ENCODE data around the gene CPNE5.
"Not testable (repeated sequence)": the region's sequence is repeated elsewhere in the genome, so short reads cannot be mapped to it uniquely, and the experiment has no call there.

CPNE5 gene

GRCh38 chr6:36720251-36721141, 118.7 kb downstream of the CPNE5 start:
- no peak for DNase-seq

GRCh38 chr6:36719126-36719525, 120.1 kb downstream of the CPNE5 start:
- DNase-seq, result no peak

- DNase-seq, result no peak
Observed at GRCh38 chr6:36718560-36718959, 120.7 kb downstream of the CPNE5 start.

- DNase-seq, result no peak
Observed at GRCh38 chr6:36717871-36718540, 121.2 kb downstream of the CPNE5 start.

DNA sequence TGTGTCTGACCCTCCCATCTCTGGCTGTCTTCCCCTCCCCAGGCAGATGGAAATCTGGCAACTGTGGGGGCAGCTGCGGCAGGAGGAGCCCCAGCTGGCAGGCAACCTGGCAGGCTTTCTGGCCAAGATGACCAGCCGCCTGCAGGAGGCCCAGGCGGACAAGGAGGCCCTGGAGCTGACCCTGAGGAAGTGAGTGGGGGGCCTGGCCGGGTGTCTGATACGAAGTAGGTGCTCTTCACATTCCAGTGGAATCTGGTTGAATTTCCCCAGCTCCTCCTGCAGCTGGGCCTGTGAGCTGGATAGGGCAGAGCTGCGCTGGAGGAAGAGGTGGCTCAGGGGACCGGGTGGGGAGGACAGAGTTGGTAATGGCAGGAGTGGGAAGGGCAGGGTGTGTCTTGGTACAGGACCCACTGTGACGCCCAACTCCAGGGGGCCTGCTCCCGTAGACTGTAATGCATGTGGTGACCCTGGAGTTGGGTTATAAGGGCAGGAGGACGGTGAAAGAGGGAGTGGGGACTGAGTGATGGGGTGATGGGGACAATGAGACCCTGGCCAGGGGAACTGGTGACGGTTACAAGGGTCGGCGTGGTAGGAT, 121.9 kb downstream of the CPNE5 start:
- no peak for DNase-seq

DNA sequence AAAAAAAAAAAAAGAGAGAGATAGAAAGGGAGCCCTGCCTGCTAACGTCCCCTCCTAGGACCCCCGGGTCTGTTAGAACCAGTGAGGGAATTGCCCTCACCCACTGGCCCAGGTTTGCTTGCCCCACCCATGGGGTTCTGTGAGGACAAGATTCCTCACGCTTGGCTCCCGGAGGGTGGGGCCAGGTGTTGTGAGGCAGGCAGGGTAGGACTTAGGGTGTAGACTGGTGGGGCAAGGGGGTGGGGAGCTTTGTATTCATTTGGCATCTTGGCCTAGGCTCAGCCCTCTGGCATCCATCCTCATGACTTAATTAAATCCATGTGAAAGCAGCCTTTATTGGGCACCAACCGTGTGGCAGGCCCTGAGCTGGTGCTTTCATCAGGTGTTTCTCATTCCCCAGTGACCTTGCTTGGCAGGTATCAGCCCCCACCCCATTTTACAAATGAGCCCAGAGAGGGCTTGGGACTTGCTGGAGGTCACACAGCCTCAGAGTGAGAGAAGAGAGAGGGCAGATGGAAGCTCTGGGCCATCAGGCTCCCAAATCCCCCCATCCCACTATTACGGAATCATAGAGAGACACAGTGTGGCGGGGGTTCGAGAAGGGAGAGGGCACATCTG, 122.7 kb downstream of the CPNE5 start:
- no peak for DNase-seq

DNA sequence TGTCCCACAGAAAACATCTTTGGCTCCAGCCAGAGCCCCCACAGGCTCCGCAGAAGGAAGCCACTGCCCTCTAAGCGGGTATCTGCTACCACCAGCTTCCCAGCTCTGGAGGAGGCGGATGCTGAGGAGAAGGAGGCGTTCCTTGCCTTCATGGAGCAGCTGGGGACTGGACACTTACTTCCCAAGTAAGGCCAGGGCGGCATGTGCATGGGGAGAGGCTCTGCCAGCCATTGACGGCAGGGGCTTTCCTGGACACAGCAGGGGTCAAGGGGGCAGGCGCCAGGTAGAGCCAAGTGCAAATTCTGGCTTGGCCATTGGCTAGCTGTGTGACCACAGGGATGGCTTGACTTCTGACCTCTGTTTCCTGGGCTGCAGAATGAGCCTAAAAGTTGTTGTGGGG, 123.8 kb downstream of the CPNE5 start:
- no peak for DNase-seq

- DNase-seq, result no peak
Observed at GRCh38 chr6:36714511-36714910, 124.7 kb downstream of the CPNE5 start.

- DNase-seq, result no peak
Observed at GRCh38 chr6:36713846-36714245, 125.4 kb downstream of the CPNE5 start.

DNA sequence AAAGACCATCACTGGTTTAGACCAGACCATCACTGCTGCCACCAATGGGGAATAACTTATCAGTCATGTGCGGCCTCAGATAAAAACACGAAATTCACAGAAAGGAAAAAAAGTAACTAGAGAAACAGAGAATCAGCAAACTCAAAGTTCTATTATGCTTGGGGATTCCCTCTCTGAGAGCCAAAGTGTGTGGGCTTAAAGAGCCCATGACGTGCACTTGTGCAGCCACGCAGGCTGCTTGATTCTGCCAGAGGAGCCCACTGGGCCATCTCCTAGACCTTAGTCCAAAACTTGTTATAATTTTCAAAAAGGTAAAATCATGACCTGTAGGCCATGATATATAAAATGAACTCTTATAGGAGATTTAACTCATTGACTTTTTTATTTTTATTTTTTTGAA, 126.4 kb downstream of the CPNE5 start:
- DNase-seq, result no peak

DNA sequence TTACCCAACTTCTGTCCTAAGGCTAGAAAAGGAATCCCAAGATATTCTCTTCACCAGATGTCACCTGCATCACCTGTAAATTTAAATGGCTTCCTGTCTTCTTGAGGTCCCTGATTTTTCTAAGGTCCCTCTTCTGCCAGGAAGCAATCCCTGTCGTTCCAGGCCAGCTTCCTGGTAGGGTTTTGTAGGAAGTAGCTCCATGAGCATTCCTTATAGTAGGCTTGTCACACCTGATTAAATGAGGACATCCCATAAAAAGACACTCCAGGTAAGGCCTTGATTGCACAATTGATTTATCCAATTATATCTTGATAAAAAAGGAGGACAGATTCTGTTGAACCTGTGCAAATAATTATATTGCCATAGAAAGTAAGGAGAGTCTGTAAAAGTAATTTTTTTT, 132.9 kb downstream of the CPNE5 start:
- no peak for DNase-seq

DNA sequence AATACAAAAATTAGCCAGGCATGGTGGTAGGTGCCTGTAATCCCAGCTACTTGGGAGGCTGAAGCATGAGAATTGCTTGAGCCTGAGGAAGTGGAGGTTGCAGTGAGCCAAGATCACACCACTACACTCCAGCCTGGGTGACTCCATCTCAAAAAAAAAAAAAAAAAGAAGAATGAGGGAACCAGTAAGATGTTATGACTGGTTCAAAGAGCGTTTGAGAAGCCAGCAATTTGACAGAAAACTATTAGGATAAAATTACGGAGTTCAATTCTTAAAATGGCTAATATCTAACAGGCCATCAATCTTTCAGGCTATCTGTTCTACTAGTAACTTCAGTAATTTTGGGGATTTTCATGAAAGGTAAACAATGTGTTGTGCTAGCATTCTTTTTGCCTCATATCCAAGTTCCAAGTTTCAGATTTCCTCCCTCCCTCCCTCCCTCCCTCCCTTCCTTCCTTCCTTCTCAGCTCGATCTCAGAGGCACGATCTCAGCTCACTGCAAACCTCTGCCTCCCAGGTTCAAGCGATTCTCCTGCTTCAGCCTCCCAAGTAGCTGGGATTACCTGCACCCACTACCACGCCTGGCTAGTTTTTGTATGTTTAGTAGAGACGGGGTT, 134.2 kb downstream of the CPNE5 start:
- DNase-seq, result not testable (repeated sequence)

DNA sequence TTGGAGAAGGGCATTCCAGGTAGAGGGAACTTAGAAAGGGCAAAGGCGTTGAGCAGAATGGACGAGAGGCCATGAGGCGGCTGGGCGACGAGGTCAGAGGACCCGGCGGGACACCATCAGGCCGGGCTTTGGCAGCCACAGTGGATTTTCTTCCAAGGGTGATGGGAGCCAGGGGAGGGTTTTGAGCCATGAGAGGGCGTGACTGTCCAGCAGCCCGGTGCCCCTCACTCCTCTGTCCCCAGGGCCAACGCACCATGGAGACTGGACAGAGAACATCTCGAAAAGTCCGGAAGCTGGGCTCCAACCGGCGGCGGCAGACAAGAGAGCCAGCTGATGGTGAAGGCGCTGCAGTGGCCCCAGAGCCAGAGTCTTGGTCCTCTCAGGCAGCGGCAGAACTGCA, 135.3 kb downstream of the CPNE5 start:
- DNase-seq, result no peak

- no peak for DNase-seq
Observed at GRCh38 chr6:36703081-36703606, 136.1 kb downstream of the CPNE5 start.

DNA sequence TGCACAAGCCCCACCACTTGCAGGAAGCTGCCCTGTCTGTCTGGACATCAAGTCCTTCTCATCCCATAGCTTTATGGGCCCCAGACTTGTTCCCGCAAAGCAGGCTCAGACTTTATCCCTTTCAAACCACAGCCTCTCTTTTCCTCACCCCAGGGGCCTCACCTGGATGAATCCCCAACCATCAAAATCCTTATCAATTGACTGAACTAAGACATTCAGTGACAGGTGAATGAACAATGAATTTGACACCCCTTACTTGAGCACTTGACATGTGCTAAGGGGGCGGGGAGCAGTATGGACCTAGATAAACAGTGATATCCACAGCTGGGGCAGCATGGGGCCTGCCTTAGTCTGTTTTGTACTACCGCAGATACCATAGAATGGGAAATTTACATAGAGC, 136.6 kb downstream of the CPNE5 start:
- no peak for DNase-seq

DNA sequence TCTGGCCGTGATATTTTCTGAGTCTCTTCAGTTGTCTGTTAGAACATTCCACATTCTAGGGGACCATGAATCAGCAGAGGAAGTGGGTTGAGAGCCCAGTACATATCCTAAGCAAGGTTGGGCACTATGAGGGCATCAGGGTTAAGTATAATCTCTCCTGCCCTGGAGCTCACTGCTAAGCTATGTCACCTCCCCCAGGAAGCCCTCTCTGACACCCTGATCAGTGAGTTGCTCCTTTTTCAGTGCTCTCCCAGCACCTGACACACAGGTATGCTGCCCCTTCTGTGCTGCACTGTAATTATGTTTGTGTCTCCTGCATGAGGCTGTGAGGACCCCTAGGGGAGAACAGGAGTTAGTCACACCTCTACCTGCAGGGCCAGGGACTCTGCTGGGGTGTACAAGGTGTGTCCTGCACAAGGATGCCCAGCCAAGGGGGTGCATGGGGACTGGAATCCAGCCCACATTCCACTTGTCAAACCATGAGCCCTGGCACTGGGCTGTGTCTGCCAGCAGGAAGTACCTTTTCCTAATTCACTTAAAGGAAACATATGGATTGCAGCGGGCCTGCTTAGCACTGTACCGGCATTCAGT, 137.7 kb downstream of the CPNE5 start:
- DNase-seq, result no peak

DNA sequence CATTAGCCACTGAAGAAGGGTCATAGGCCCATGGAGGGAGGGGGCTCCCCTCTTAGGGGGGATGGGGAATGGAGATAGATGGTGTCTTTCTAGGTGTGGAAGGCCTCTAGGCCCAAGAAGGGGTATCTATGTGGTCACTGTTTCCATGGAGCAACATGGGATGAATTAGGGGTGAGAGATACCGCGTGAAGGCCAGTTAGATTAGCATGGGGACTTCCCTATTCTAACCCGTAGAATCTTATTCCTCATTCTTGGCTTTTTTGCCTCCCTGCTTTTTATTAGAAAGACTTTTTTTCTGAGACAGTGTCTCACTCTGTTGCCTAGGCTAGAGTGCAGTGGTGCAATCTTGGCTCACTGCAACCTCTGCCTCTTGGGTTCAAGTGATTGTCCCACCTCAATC, 138.4 kb downstream of the CPNE5 start:
- no peak for DNase-seq

DNA sequence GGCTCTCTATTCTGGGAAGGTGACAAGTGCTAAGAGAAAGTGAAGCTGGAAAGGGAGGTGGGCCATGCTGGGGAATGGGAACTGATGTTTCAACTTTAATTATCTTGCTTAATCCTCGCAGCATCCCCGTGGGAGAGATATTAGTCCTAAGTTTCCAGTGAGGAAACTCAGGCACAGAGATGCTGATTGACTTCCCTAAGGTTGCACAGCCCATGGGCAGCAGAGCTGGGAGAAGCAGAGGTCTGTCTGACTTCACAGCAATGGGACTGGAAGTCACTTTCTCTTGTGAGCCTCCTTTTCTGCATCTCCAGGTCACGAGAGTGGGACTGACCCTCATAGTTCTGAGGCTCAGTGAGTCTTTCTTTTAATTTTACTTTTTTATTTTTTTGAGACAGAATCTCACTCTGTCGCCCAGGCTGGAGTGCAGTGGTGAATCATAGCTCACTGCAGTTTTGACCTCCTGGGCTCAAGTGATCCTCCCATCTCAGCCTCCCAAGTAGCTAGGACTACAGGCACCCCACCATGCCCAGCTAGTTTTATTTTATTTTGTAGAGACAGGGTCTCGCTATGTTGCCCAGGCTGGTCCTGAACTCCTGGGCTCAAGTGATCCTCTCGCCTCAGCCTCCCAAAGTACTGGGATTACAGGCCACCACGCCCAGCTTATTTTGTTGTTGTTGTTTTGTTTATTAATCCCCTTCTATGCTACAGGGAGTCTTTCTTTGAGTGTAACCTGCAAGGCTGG, 139.0 kb downstream of the CPNE5 start:
- DNase-seq, result no peak

GRCh38 chr6:36699348-36699747, 139.9 kb downstream of the CPNE5 start:
- DNase-seq, result no peak

GRCh38 chr6:36698871-36699271, 140.4 kb downstream of the CPNE5 start:
- DNase-seq, result no peak

DNA sequence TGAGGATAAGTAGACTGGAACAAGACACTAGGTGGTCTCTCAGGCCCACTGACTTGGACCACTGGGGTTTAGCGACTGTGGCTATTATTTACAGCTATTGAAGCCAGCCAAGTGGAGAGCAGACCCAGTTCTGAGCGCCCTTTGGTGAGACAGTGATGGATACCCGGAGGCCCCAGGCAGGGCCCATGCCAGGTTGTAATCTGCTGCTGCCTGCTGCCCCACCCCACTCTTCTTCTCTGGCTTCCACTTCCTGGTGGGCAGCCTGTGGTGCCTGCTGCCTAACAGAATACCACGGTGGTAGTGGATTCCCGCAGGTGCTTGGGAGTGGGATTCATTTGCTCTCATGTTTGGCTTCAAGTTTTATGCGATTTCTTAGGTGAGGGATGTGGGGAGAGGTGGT, 141.0 kb downstream of the CPNE5 start:
- no peak for DNase-seq

- DNase-seq, result no peak
Observed at GRCh38 chr6:36697481-36697903, 141.8 kb downstream of the CPNE5 start, which contains the start of gene RAB44. RAB44 (plus strand) TSS chr6:36697826; CDS start chr6:36704236, 6,410 bp downstream.
